Sigmoid colon (tissue), 4 donors: Measurements from ENCODE around the gene RAPGEF5.

Experiments used
- CTCF ChIP-seq, 4 experiments: fragments of 450-650 bp in 3 of 4; fragments of 200-600 bp in 1 of 4; IDR thresholded peaks; one replicate each; pipeline ENCODE4 v1.5.1; 2016 to 2019; ENCODE audit warnings: antibody characterized with exemption in 4 of 4, mild to moderate bottlenecking in 3 of 4, moderate library complexity in 2 of 4
- POLR2A ChIP-seq, 2 donors: fragments of 450-650 bp; IDR thresholded peaks; one replicate each; pipeline ENCODE4 v1.6.1; 2016; ENCODE audit warnings: antibody characterized with exemption in 2 of 2, mild to moderate bottlenecking in 2 of 2, moderate library complexity in 2 of 2
- POLR2AphosphoS5 ChIP-seq, 4 donors: sonication (generic); formaldehyde crosslinking; IDR thresholded peaks; one replicate each; pipeline ENCODE4 v1.6.1; 2017; ENCODE audit warnings: antibody characterized with exemption in 4 of 4

GRCh38 chr7:22389892-22390291 is 32.9 kb upstream of the RAPGEF5 start:
- TF ChIP-seq CTCF (IDR thresholded peaks at IDR 0.05) (no peak), POLR2A (IDR thresholded peaks at IDR 0.05) (no peak), POLR2AphosphoS5 (IDR thresholded peaks at IDR 0.05) (no peak)
